GM06990 (cell line): ENCODE data around the gene CLDN18.

Experiments
- DNase-seq: peaks from one replicate; pipeline ENCODE4 v3.0.0-alpha.2; 2011; ENCODE audit not compliant: insufficient read length; ENCODE audit errors: extremely low read depth
- H3K27me3 ChIP-seq: replicated peaks from 2 replicates; pipeline ENCODE4 v1.6.0; 2011; ENCODE audit warnings: low read length; ENCODE audit not compliant: control insufficient read depth, insufficient read depth
- H3K36me3 ChIP-seq: 2 replicates; pipeline ENCODE4 v1.5.1; 2011; ENCODE audit warnings: low read length; ENCODE audit not compliant: control insufficient read depth, insufficient read depth
- H3K4me3 ChIP-seq: replicated peaks from 2 replicates; pipeline ENCODE4 v1.5.1; 2011; ENCODE audit warnings: low read depth, mild to moderate bottlenecking, control low read depth, low read length
- CTCF ChIP-seq: IDR thresholded peaks from 2 replicates; pipeline ENCODE4 v1.5.1; 2011; ENCODE audit warnings: low read length, control low read depth, mild to moderate bottlenecking, inconsistent platforms; ENCODE audit not compliant: insufficient read depth, poor library complexity, severe bottlenecking

Gene CLDN18

GRCh38 chr3:138078096-138078495, 68.1 kb downstream of the CLDN18 start:
- Histone ChIP-seq H3K27me3 (peaks cover 4% of the 10 kb centered on the region), H3K36me3 (no peaks in the 10 kb centered on the region), H3K4me3 (no peak overlapping the region)
- no peak for DNase-seq
- no peak for TF ChIP-seq CTCF

GRCh38 chr3:138078901-138079344, 69.0 kb downstream of the CLDN18 start:
- Histone ChIP-seq H3K27me3 (peaks cover 4% of the 10 kb centered on the region), H3K36me3 (no peaks in the 10 kb centered on the region), H3K4me3 (no peak overlapping the region)
- DNase-seq = no peak
- no peak for TF ChIP-seq CTCF

GRCh38 chr3:138079901-138080300, 69.9 kb downstream of the CLDN18 start:
- no peaks in the 10 kb centered on the region for H3K36me3 ChIP-seq
- DNase-seq = no peak
- peaks cover 4% of the 10 kb centered on the region for H3K27me3 ChIP-seq
- no peak overlapping the region for H3K4me3 ChIP-seq
- no peak for TF ChIP-seq CTCF

- DNase-seq = no peak
- H3K36me3 ChIP-seq = no peaks in the 10 kb centered on the region
- peaks cover 4% of the 10 kb centered on the region for H3K27me3 ChIP-seq
- no peak for TF ChIP-seq CTCF
- H3K4me3 ChIP-seq = no peak overlapping the region
Observed at GRCh38 chr3:138081371-138082084, 71.6 kb downstream of the CLDN18 start.

GRCh38 chr3:138082085-138082991, 72.4 kb downstream of the CLDN18 start:
- DNase-seq = no peak
- no peak for TF ChIP-seq CTCF
- Histone ChIP-seq H3K36me3 (no peaks in the 10 kb centered on the region), H3K4me3 (no peak overlapping the region), H3K27me3 (peaks cover 4% of the 10 kb centered on the region)
